Fibroblast of lung (primary cell): ENCODE results near the gene SLC30A7. TPM values are rescaled to one million over a fixed set of nuclear protein-coding genes. Genes with fewer than 3 reads are reported as not detected.

Experiments used
- DNase-seq, 2 donors: peaks; one replicate each; pipeline versions ENCODE4 v3.0.0 to v3.0.0-alpha.2; 2010; ENCODE audit warnings: low read depth in 2 of 2
- H2AFZ ChIP-seq: 2 replicates; pipeline ENCODE4 v1.5.1; 2012; ENCODE audit warnings: low read length, control low read depth, inconsistent platforms
- H3K27ac ChIP-seq: 2 replicates; pipeline ENCODE4 v1.5.1; 2011; ENCODE audit warnings: low read length, control low read depth; ENCODE audit not compliant: insufficient read depth
- H3K27me3 ChIP-seq: 2 replicates; pipeline ENCODE4 v1.5.1; 2011; ENCODE audit warnings: mild to moderate bottlenecking, low read length; ENCODE audit not compliant: control insufficient read depth, insufficient read depth
- H3K36me3 ChIP-seq: 2 replicates; pipeline ENCODE4 v1.5.1; 2011; ENCODE audit warnings: low read length; ENCODE audit not compliant: control insufficient read depth, insufficient read depth
- H3K4me1 ChIP-seq: 2 replicates; pipeline ENCODE4 v1.5.1; 2011; ENCODE audit warnings: low read length; ENCODE audit not compliant: control insufficient read depth, insufficient read depth; ENCODE audit errors: extremely low read depth
- H3K4me2 ChIP-seq: 2 replicates; pipeline ENCODE4 v1.5.1; 2011; ENCODE audit warnings: low read length, control low read depth; ENCODE audit not compliant: insufficient read depth; ENCODE audit errors: extremely low read depth
- H3K4me3 ChIP-seq, 4 experiments: fragments of 200-600 bp in 1 of 4; sonication (generic) in 1 of 4; replicated peaks in 1 of 4; 2 replicates each; pipeline ENCODE4 v1.5.1; 2011 to 2016; ENCODE audit warnings: low read length in 4 of 4, low read depth in 3 of 4, mild to moderate bottlenecking in 3 of 4, control low read depth in 2 of 4, inconsistent platforms in 1 of 4, mixed read lengths in 1 of 4; ENCODE audit not compliant: insufficient read depth in 1 of 4; ENCODE audit errors: control extremely low read depth in 1 of 4
- H3K79me2 ChIP-seq: 2 replicates; pipeline ENCODE4 v1.5.1; 2012; ENCODE audit warnings: mild to moderate bottlenecking, low read length, inconsistent platforms; ENCODE audit not compliant: control insufficient read depth, insufficient read depth
- H3K9ac ChIP-seq: 2 replicates; pipeline ENCODE4 v1.5.1; 2011; ENCODE audit warnings: mild to moderate bottlenecking, low read length, control low read depth; ENCODE audit not compliant: insufficient read depth
- H3K9me3 ChIP-seq: 2 replicates; pipeline ENCODE4 v1.5.1; 2012; ENCODE audit warnings: low read depth, low read length; ENCODE audit not compliant: control insufficient read depth, insufficient read depth
- H4K20me1 ChIP-seq: 2 replicates; pipeline ENCODE4 v1.5.1; 2011; ENCODE audit warnings: low read length; ENCODE audit not compliant: control insufficient read depth, insufficient read depth; ENCODE audit errors: extremely low read depth
- EZH2 ChIP-seq: IDR thresholded peaks from 2 replicates; pipeline ENCODE4 v1.5.1; 2012; ENCODE audit warnings: low read length, control low read depth, mild to moderate bottlenecking; ENCODE audit errors: missing control alignments
- polyA plus RNA-seq, 2 donors: library from polyadenylated mRNA; depleted of rRNA in 1 of 2; stranded (reverse) in 1 of 2; unstranded in 1 of 2; fragments of >200 nt; gene quantifications; 2 replicates each; pipeline ENCODE4 v1.2.1, GENCODE V29; 2011 to 2012; ENCODE audit warnings: missing spikeins in 1 of 2
- total RNA-seq: library from RNA; depleted of rRNA; stranded (reverse); fragments of >200 nt; gene quantifications from 2 replicates; pipeline ENCODE4 v1.2.1, GENCODE V29; 2014
- TF ChIP-seq, protein P1 (sequence below), 2 donors: IDR thresholded peaks in 1 of 2; conservative IDR thresholded peaks in 1 of 2; 1 replicate in 1 of 2; 2 replicates in 1 of 2; pipeline ENCODE4 v1.5.1; 2011 to 2012; ENCODE audit warnings: low read length in 2 of 2, control low read depth in 1 of 2, inconsistent platforms in 1 of 2, low read depth in 1 of 2, mild to moderate bottlenecking in 1 of 2

The SLC30A7 gene
- total and polyA plus RNA-seq, 2 donors (not counting 1 experiment from before 2014, with no cell fraction given) = 23.1 to 37.4 TPM

DNA sequence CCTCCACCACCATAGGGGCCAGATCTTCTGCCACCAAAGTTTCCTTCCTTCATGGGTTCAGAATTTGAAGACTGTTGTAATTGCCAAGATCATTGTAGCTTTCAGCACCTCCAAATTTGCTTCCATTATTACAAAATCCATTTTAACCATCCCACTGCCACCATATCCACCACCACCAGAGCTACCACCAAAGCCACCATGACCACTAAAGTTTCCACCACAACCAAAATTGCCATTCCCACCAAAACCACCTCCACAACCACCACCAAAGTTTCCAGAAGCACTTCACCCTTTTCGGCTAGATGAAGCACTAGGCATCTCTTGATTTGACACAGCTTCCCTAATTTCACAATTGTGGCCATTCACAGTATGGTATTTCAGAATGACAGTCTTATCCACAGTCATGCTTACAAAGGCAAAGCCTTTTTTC lies 45.2 kb downstream of the SLC30A7 start:
- no peaks in the 10 kb centered on the region for H3K9me3 ChIP-seq
- H3K4me3 ChIP-seq = no peak overlapping the region
- no peaks in the 10 kb centered on the region for H3K36me3 ChIP-seq
- no peaks in the 10 kb centered on the region for H3K79me2 ChIP-seq
- no peak overlapping the region for H2AFZ ChIP-seq
- no peaks in the 10 kb centered on the region for H3K4me1 ChIP-seq
- H4K20me1 ChIP-seq = no peaks in the 10 kb centered on the region
- H3K9ac ChIP-seq = no peak overlapping the region
- H3K4me2 ChIP-seq = no peak overlapping the region
- no peak for DNase-seq
- H3K27ac ChIP-seq = no peak overlapping the region
- TF ChIP-seq, protein P1, sequence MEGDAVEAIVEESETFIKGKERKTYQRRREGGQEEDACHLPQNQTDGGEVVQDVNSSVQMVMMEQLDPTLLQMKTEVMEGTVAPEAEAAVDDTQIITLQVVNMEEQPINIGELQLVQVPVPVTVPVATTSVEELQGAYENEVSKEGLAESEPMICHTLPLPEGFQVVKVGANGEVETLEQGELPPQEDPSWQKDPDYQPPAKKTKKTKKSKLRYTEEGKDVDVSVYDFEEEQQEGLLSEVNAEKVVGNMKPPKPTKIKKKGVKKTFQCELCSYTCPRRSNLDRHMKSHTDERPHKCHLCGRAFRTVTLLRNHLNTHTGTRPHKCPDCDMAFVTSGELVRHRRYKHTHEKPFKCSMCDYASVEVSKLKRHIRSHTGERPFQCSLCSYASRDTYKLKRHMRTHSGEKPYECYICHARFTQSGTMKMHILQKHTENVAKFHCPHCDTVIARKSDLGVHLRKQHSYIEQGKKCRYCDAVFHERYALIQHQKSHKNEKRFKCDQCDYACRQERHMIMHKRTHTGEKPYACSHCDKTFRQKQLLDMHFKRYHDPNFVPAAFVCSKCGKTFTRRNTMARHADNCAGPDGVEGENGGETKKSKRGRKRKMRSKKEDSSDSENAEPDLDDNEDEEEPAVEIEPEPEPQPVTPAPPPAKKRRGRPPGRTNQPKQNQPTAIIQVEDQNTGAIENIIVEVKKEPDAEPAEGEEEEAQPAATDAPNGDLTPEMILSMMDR (conservative IDR thresholded peaks at IDR 0.05 in 1 of 2, IDR thresholded peaks at IDR 0.05 in 1 of 2; ENCODE audit: low read depth in 1 of 2, low read length in 2 of 2) = no peak
- no peak for TF ChIP-seq EZH2
- no peaks in the 10 kb centered on the region for H3K27me3 ChIP-seq

DNA sequence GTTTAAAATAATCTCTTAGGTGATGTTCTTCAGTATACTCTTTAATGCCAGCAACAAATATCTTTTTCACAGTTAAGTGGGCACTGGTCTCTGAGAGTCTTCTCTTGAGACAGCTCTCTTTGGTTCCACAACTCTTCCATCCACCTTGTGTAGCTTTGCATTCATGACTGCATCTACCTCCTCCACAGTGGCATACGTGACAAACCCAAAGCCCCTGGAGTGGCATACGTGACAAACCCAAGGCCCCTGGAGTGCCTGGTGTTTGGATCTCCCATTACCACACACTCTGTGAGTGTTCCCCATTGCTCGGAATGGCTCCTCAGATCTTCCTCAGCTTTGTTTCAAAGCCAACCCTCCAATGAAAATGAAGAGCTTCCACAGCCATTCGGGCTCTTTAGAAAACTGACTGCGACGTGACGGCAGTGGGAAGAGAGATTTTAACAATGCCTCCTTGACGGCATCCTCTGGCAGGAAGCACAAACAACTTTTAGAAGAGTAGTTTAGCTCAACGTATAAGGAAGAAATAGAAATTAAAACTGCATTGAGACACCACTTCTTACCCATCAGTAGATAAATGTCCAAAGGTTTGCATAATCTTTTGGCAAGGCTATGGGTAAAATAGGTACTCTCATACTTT lies 45.8 kb downstream of the SLC30A7 start:
- H3K4me2 ChIP-seq = no peak overlapping the region
- no peak overlapping the region for H3K4me3 ChIP-seq
- no peaks in the 10 kb centered on the region for H3K4me1 ChIP-seq
- no peaks in the 10 kb centered on the region for H3K27me3 ChIP-seq
- no peak overlapping the region for H3K9ac ChIP-seq
- no peaks in the 10 kb centered on the region for H3K79me2 ChIP-seq
- H3K27ac ChIP-seq = no peak overlapping the region
- H2AFZ ChIP-seq = no peak overlapping the region
- no peaks in the 10 kb centered on the region for H3K36me3 ChIP-seq
- no peak for DNase-seq
- H4K20me1 ChIP-seq = no peaks in the 10 kb centered on the region
- no peaks in the 10 kb centered on the region for H3K9me3 ChIP-seq
- TF ChIP-seq, protein P1 (conservative IDR thresholded peaks at IDR 0.05 in 1 of 2, IDR thresholded peaks at IDR 0.05 in 1 of 2; ENCODE audit: low read depth in 1 of 2, low read length in 2 of 2) = no peak
- TF ChIP-seq EZH2 = no peak

DNA sequence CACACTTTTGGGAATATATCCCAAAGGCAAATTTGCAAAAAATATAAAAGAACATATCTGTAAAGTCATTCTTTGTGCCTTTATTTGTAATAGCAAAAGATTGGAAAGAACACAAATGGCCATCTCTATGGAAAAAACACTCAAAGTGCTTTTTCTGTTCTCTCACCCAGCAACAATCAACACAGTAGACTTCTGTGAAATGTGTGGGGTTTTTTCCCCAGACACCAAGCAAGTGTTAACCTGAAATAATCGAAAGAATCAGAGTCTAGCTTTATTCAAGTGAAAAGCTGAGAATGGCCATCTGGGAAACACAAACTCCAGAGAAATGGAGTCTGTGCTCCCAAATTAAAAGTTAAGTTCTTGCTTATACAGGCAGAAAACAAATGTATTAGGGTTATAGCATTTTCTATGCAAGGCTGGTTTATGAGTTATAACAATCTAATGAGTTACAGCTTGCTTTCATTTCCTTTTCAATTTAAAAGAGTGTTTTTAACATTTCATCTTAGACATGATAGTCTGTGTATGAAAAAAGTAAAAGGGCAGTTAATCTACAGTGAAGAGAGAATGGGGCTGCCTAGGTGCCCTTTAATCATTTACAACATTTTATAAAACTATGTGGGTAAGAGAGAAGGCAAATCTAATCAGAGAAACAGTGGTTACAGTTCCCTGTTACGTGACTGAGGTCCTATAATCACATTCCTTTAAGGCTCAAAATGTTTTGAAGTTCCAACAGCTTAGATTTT lies 46.6 kb downstream of the SLC30A7 start:
- H3K4me2 ChIP-seq = no peak overlapping the region
- H3K9me3 ChIP-seq = no peaks in the 10 kb centered on the region
- no peaks in the 10 kb centered on the region for H3K4me1 ChIP-seq

More for the DNA sequence above, 46.6 kb downstream of the SLC30A7 start:
- Histone ChIP-seq H3K36me3 (no peaks in the 10 kb centered on the region), H4K20me1 (no peaks in the 10 kb centered on the region), H3K9ac (no peak overlapping the region), H3K4me3 (no peak overlapping the region), H3K79me2 (no peaks in the 10 kb centered on the region), H3K27me3 (no peaks in the 10 kb centered on the region), H3K27ac (no peak overlapping the region), H2AFZ (no peak overlapping the region)
- TF ChIP-seq, protein P1 (conservative IDR thresholded peaks at IDR 0.05 in 1 of 2, IDR thresholded peaks at IDR 0.05 in 1 of 2; ENCODE audit: low read depth in 1 of 2, low read length in 2 of 2) = no peak
- no peak for TF ChIP-seq EZH2
- no peak for DNase-seq
